Small intestine (tissue), 7 donors: Measurements from ENCODE around the gene FLRT3. TPM values are rescaled to one million over a fixed set of nuclear protein-coding genes. Genes with fewer than 3 reads are reported as not detected.

ENCODE experiments used
- DNase-seq, 2 donors: peaks; one replicate each; pipeline versions ENCODE4 v3.0.0 to v3.0.0-alpha.2; 2013
- FAIRE-seq: peaks from 2 replicates; lab custom pipeline; 2012; peaks lifted over from hg19 to GRCh38; lab: Jason Lieb, UNC
- H3K27ac ChIP-seq, 3 donors: one replicate each; pipeline ENCODE4 v1.5.1; 2013; ENCODE audit warnings: low read length in 2 of 3, mild to moderate bottlenecking in 2 of 3, control low read depth in 1 of 3, inconsistent platforms in 1 of 3, low read depth in 1 of 3, moderate library complexity in 1 of 3
- H3K27me3 ChIP-seq, 3 donors: one replicate each; pipeline ENCODE4 v1.6.1; 2013; ENCODE audit warnings: low read length in 3 of 3, inconsistent platforms in 1 of 3; ENCODE audit not compliant: control insufficient read depth in 3 of 3, insufficient read depth in 3 of 3
- H3K36me3 ChIP-seq, 3 donors: one replicate each; pipeline ENCODE4 v1.6.1; 2013; ENCODE audit warnings: low read length in 3 of 3, inconsistent platforms in 1 of 3, low read depth in 1 of 3, mild to moderate bottlenecking in 1 of 3, moderate library complexity in 1 of 3; ENCODE audit not compliant: control insufficient read depth in 3 of 3, insufficient read depth in 2 of 3
- H3K4me1 ChIP-seq, 3 donors: one replicate each; pipeline ENCODE4 v1.6.1; 2013; ENCODE audit warnings: low read length in 2 of 3, inconsistent platforms in 1 of 3, low read depth in 1 of 3, mild to moderate bottlenecking in 1 of 3, moderate library complexity in 1 of 3; ENCODE audit not compliant: control insufficient read depth in 3 of 3, insufficient read depth in 2 of 3
- H3K4me3 ChIP-seq, 3 donors: one replicate each; pipeline ENCODE4 v1.5.1; 2013; ENCODE audit warnings: low read length in 3 of 3, control low read depth in 1 of 3, inconsistent platforms in 1 of 3, low read depth in 1 of 3, mild to moderate bottlenecking in 1 of 3, moderate library complexity in 1 of 3
- H3K9me3 ChIP-seq, 2 donors: one replicate each; pipeline ENCODE4 v1.6.1; 2013; ENCODE audit warnings: low read depth in 1 of 2, low read length in 1 of 2; ENCODE audit not compliant: control insufficient read depth in 2 of 2, insufficient read depth in 1 of 2
- WGBS, 3 donors: extraction: QIAGEN DNeasy Blood & Tissue Kit; methylation state at CpG; one replicate each; pipeline ENCODE4 v1.1.7; 2013; 5-methylcytosine and 5-hydroxymethylcytosine counted together
- polyA plus RNA-seq, 4 donors: library from polyadenylated mRNA; stranded (reverse) in 3 of 4; unstranded in 1 of 4; fragments of 200-250 nt in 3 of 4; fragments of 120-200 nt in 1 of 4; gene quantifications; one replicate each; pipeline versions ENCODE4 v1.2.1 to v1.2.3, GENCODE V29; 2013
- donor health status: healthy with polysubstance abuse.
- donor health status: control.
- donor health status: control.
- donor health status: Bipolar disorder and iron deficiency.
- donor health status: healthy.

The FLRT3 gene
- polyA plus RNA-seq, 4 donors, result 2.9 to 62.5 (median 3.3) TPM

GRCh38 chr20:14295238-14295637, 42.2 kb downstream of the FLRT3 start:
- no peaks in the 10 kb centered on the region for H3K9me3 ChIP-seq
- no peaks in the 10 kb centered on the region for H3K36me3 ChIP-seq
- H3K27ac ChIP-seq, result no peak overlapping the region
- DNase-seq (peak in 1 of 2 donors; percentile 16), FAIRE-seq (no peak)
- no peak overlapping the region for H3K4me3 ChIP-seq
- H3K4me1 ChIP-seq, result no peaks in the 10 kb centered on the region
- no peaks in the 10 kb centered on the region for H3K27me3 ChIP-seq
- WGBS, 3 donors, result 25 to 38% (median 32%) methylated on average over 2 of the region's 2 CpGs

GRCh38 chr20:14291502-14291901, 45.9 kb downstream of the FLRT3 start:
- no peak overlapping the region for H3K4me3 ChIP-seq
- peaks cover 0 to 2% (median 0%) of the 10 kb centered on the region in 3 donors for H3K27me3 ChIP-seq
- no peaks in the 10 kb centered on the region for H3K9me3 ChIP-seq
- WGBS, 3 donors, result 89 to 91% (median 89%) methylated on average over 1 of the region's 1 CpG
- no peaks in the 10 kb centered on the region for H3K36me3 ChIP-seq
- H3K27ac ChIP-seq, result no peak overlapping the region
- DNase-seq (no peak), FAIRE-seq (no peak)
- H3K4me1 ChIP-seq, result no peaks in the 10 kb centered on the region

GRCh38 chr20:14288341-14289330, 48.8 kb downstream of the FLRT3 start:
- 76 to 83% (median 82%) methylated on average over 3 of the region's 3 CpGs for WGBS, 3 donors
- H3K27me3 ChIP-seq, result peaks cover 0 to 2% (median 0%) of the 10 kb centered on the region in 3 donors
- no peak overlapping the region for H3K27ac ChIP-seq
- no peaks in the 10 kb centered on the region for H3K36me3 ChIP-seq
- H3K9me3 ChIP-seq, result no peaks in the 10 kb centered on the region
- DNase-seq (no peak), FAIRE-seq (no peak)
- no peaks in the 10 kb centered on the region for H3K4me1 ChIP-seq
- H3K4me3 ChIP-seq, result no peak overlapping the region

- H3K4me3 ChIP-seq, result no peak overlapping the region
- no peak for FAIRE-seq
- no peaks in the 10 kb centered on the region for H3K36me3 ChIP-seq
- H3K4me1 ChIP-seq, result no peaks in the 10 kb centered on the region
- DNase-seq, result peak in 1 of 2 donors; percentile 16
- H3K9me3 ChIP-seq, result no peaks in the 10 kb centered on the region
- 26 to 63% (median 41%) methylated on average over 1 of the region's 1 CpG for WGBS, 3 donors
- no peak overlapping the region for H3K27ac ChIP-seq
- peaks cover 0 to 2% (median 0%) of the 10 kb centered on the region in 3 donors for H3K27me3 ChIP-seq
Observed at GRCh38 chr20:14284443-14284842, 53.0 kb downstream of the FLRT3 start.

GRCh38 chr20:14282140-14282539, 55.3 kb downstream of the FLRT3 start:
- H3K27me3 ChIP-seq, result no peaks in the 10 kb centered on the region
- H3K9me3 ChIP-seq, result no peaks in the 10 kb centered on the region
- no peaks in the 10 kb centered on the region for H3K36me3 ChIP-seq
- DNase-seq, result no peak
- H3K4me1 ChIP-seq, result no peaks in the 10 kb centered on the region
- H3K27ac ChIP-seq, result no peak overlapping the region
- H3K4me3 ChIP-seq, result no peak overlapping the region
- FAIRE-seq, result no peak
- WGBS, 3 donors, result 86 to 90% (median 88%) methylated on average over 4 of the region's 4 CpGs
